IMR-90 (cell line): ENCODE results near the gene THEMIS2. TPM values are rescaled to one million over a fixed set of nuclear protein-coding genes. Genes with fewer than 3 reads are reported as not detected.
"Not testable (repeated sequence)": the region's sequence is repeated elsewhere in the genome, so short reads cannot be mapped to it uniquely, and the experiment has no call there.

Experiments
- ATAC-seq: fragments of 200-7000 bp; cut with Tn5 transposase; 2 replicates; pipeline ENCODE4 v1.9.1; 2020; ENCODE audit warnings: low read depth, mild to moderate bottlenecking, moderate library complexity
- BruUV-seq: library from RNA; stranded (reverse); fragments of 400-500 nt; replicated peaks from 2 replicates; lab custom pipeline; 2021; lab: Mats Ljungman, UMichigan
- CTCF ChIA-PET: fragments of 300-600 bp; formaldehyde crosslinking; extraction: SDS; loops from one replicate; lab custom pipeline; 2021; ENCODE audit warnings: antibody characterized with exemption; lab: Yijun Ruan, JAX
- POLR2A ChIA-PET: fragments of 300-600 bp; sonication (Branson Sonifier 250); formaldehyde crosslinking; loops from one replicate; lab custom pipeline; 2022; ENCODE audit warnings: antibody characterized with exemption; ENCODE audit not compliant: unreplicated experiment; lab: Charles Lee
- DNase-seq: peaks from one replicate; pipeline ENCODE4 v3.0.0; 2013
- H2AFZ ChIP-seq: replicated peaks from 2 replicates; pipeline ENCODE3; 2013; ENCODE audit warnings: low read length, mild to moderate bottlenecking; ENCODE audit not compliant: poor library complexity
- H2AK5ac ChIP-seq: 2 replicates; pipeline ENCODE4 v1.6.1; 2013; ENCODE audit warnings: low read depth, low read length, inconsistent platforms
- H2AK9ac ChIP-seq: replicated peaks from 2 replicates; pipeline ENCODE3; 2013; ENCODE audit warnings: mild to moderate bottlenecking, low read depth, low read length, moderate library complexity; ENCODE audit not compliant: poor library complexity
- H2BK120ac ChIP-seq: 2 replicates; pipeline ENCODE4 v1.6.1; 2013; ENCODE audit warnings: low read depth, low read length, inconsistent platforms
- H2BK15ac ChIP-seq: 3 replicates; pipeline ENCODE4 v1.6.1; 2013; ENCODE audit warnings: low read depth, low read length, inconsistent platforms
- H2BK20ac ChIP-seq: 2 replicates; pipeline ENCODE4 v1.6.1; 2013; ENCODE audit warnings: low read depth, mild to moderate bottlenecking, inconsistent platforms, low read length, moderate library complexity
- H2BK5ac ChIP-seq: 2 replicates; pipeline ENCODE4 v1.6.1; 2013; ENCODE audit warnings: mild to moderate bottlenecking, low read depth, low read length, inconsistent platforms; ENCODE audit not compliant: poor library complexity, severe bottlenecking
- H3K14ac ChIP-seq: replicated peaks from 2 replicates; pipeline ENCODE4 v1.6.1; 2013; ENCODE audit warnings: low read depth, low read length, inconsistent platforms
- H3K18ac ChIP-seq: 2 replicates; pipeline ENCODE4 v1.6.1; 2013; ENCODE audit warnings: low read depth, low read length, control low read depth
- H3K23ac ChIP-seq: 2 replicates; pipeline ENCODE4 v1.6.1; 2013; ENCODE audit warnings: low read depth, low read length, inconsistent platforms
- H3K27ac ChIP-seq: 2 replicates; pipeline ENCODE4 v1.5.1; 2013; ENCODE audit warnings: mild to moderate bottlenecking, control low read depth, low read length; ENCODE audit not compliant: insufficient read depth
- H3K27me3 ChIP-seq: 2 replicates; pipeline ENCODE4 v1.6.1; 2013; ENCODE audit warnings: low read length; ENCODE audit not compliant: control insufficient read depth, insufficient read depth
- H3K36me3 ChIP-seq: 2 replicates; pipeline ENCODE4 v1.6.1; 2013; ENCODE audit warnings: low read length, mixed read lengths; ENCODE audit not compliant: control insufficient read depth, insufficient read depth
- H3K4ac ChIP-seq: 2 replicates; pipeline ENCODE4 v1.6.1; 2013; ENCODE audit warnings: low read depth, low read length, inconsistent platforms
- H3K4me1 ChIP-seq: 2 replicates; pipeline ENCODE4 v1.6.1; 2013; ENCODE audit warnings: low read length, mixed read lengths; ENCODE audit not compliant: control insufficient read depth, insufficient read depth
- H3K4me2 ChIP-seq: 2 replicates; pipeline ENCODE4 v1.6.1; 2013; ENCODE audit warnings: low read depth, mild to moderate bottlenecking, control low read depth, low read length, moderate library complexity
- H3K4me3 ChIP-seq: 2 replicates; pipeline ENCODE4 v1.5.1; 2013; ENCODE audit warnings: low read depth, mild to moderate bottlenecking, control low read depth, low read length, moderate library complexity; ENCODE audit not compliant: insufficient read depth
- H3K56ac ChIP-seq: 2 replicates; pipeline ENCODE4 v1.6.1; 2013; ENCODE audit warnings: low read length, inconsistent platforms; ENCODE audit not compliant: insufficient read depth; ENCODE audit errors: extremely low read depth
- H3K79me1 ChIP-seq, 2 experiments: 2 replicates each; pipeline ENCODE4 v1.6.1; 2013; ENCODE audit warnings: low read length in 2 of 2, inconsistent platforms in 1 of 2, low read depth in 1 of 2
- H3K9ac ChIP-seq: 2 replicates; pipeline ENCODE4 v1.6.1; 2013; ENCODE audit warnings: low read depth, low read length, control low read depth
- H3K9me1 ChIP-seq: 2 replicates; pipeline ENCODE4 v1.6.1; 2013; ENCODE audit warnings: low read length, inconsistent platforms; ENCODE audit not compliant: insufficient read depth
- H3K9me3 ChIP-seq: 2 replicates; pipeline ENCODE4 v1.6.1; 2013; ENCODE audit warnings: low read length; ENCODE audit not compliant: control insufficient read depth, insufficient read depth
- H4K20me1 ChIP-seq: 2 replicates; pipeline ENCODE4 v1.6.1; 2013; ENCODE audit warnings: low read length, inconsistent platforms; ENCODE audit not compliant: insufficient read depth
- H4K5ac ChIP-seq: 2 replicates; pipeline ENCODE4 v1.6.1; 2013; ENCODE audit warnings: mild to moderate bottlenecking, low read depth, low read length, control low read depth
- H4K8ac ChIP-seq, 2 experiments: 2 replicates each; pipeline ENCODE4 v1.6.1; 2013; ENCODE audit warnings: low read depth in 2 of 2, low read length in 2 of 2, control low read depth in 1 of 2, inconsistent platforms in 1 of 2
- H4K91ac ChIP-seq: 2 replicates; pipeline ENCODE4 v1.6.1; 2013; ENCODE audit warnings: low read depth, low read length, inconsistent platforms; ENCODE audit not compliant: insufficient read depth
- CHD1 ChIP-seq: IDR thresholded peaks from 2 replicates; pipeline ENCODE4 v1.6.1; 2012; ENCODE audit warnings: low read depth, low read length, improper control_type of control experiment
- NFE2L2 ChIP-seq: fragments of 150-350 bp; IDR thresholded peaks from 2 replicates; pipeline ENCODE4 v1.6.1; 2016; ENCODE audit warnings: low read depth, mild to moderate bottlenecking, low read length
- WGBS, 2 experiments: methylation state at CpG; one replicate each; pipeline versions ENCODE4 v1.1.5 to v1.1.7; 2013; ENCODE audit warnings: missing lambda C conversion rate in 2 of 2; ENCODE audit not compliant: insufficient read length in 1 of 2; ENCODE audit errors: extremely low coverage in 2 of 2; 5-methylcytosine and 5-hydroxymethylcytosine counted together
- dilution Hi-C: fragments of 300-500 bp; cut with HindIII; formaldehyde crosslinking; loops from one replicate; pipeline ENCODE4 v1.14.3; 2018; ENCODE audit warnings: low sequenced_read_pairs; ENCODE audit not compliant: unreplicated experiment
- in situ Hi-C: fragments of 300-500 bp; cut with MboI; formaldehyde crosslinking; loops from 3 replicates; pipeline ENCODE4 v1.14.3; 2019; ENCODE audit warnings: low sequenced_read_pairs, inconsistent platforms, mixed read lengths
- intact Hi-C: fragments of 100-400 bp; cut with micrococcal nuclease; formaldehyde crosslinking; loops from 2 replicates; pipeline ENCODE4 v1.10.0; 2022
- polyA plus RNA-seq, 3 experiments: library from polyadenylated mRNA; depleted of rRNA; stranded (reverse); fragments of >200 nt; gene quantifications; 2 replicates each; pipeline ENCODE4 v1.2.3, GENCODE V29; 2012; ENCODE audit warnings: low replicate concordance in 1 of 3
- total RNA-seq: library from RNA; depleted of rRNA; stranded (reverse); fragments of >200 nt; gene quantifications from 2 replicates; pipeline ENCODE4 v1.2.3, GENCODE V29; 2012

THEMIS2 gene
- total and polyA plus RNA-seq, 2 of the 4 experiments (the other 2 are of a cell fraction): 4.5 to 5.0 TPM

DNA sequence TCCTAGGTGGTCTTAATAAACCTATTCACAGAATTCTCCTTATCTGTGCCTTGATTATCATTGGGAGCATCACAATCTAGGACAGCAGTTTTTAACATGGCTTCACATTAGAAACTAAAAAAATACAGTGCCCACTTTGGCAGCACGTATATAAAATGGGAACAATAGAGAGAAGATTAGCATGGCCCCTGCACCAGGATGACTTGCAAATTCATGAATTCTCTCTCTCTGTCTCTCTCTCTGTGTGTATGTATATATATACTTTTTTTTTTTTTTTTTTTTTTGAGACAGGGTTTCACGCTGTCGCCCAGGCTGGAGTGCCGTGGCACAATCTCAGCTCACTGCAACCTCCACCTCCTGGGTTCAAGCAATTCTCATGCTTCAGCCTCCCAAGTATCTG lies 47.9 kb upstream of the THEMIS2 start:
- H3K18ac ChIP-seq: no peak overlapping the region
- intact Hi-C loops: no loop called here
- no peak for DNase-seq
- no peak overlapping the region for H3K56ac ChIP-seq
- TF ChIP-seq NFE2L2: peak; percentile 22; the same call in 1 of the 2 replicates
- no peak for TF ChIP-seq CHD1
- CTCF ChIA-PET: no interaction called here
- H4K91ac ChIP-seq: no peak overlapping the region
- no peak overlapping the region for H3K27ac ChIP-seq
- H3K14ac ChIP-seq: no peak overlapping the region
- H3K4me2 ChIP-seq: no peak overlapping the region
- no CpG with 5 or more reads among the region's 4 CpGs for WGBS, 2 experiments
- H2AFZ ChIP-seq: no peak overlapping the region
- no peak overlapping the region for H2BK15ac ChIP-seq
- H4K20me1 ChIP-seq: no peaks in the 10 kb centered on the region
- ATAC-seq: no peak
- H3K4me3 ChIP-seq: no peak overlapping the region
- H3K36me3 ChIP-seq: peaks cover 13% of the 10 kb centered on the region
- no peak overlapping the region for H2AK5ac ChIP-seq
- H3K9me3 ChIP-seq: no peaks in the 10 kb centered on the region
- H3K23ac ChIP-seq: no peak overlapping the region
- no peak overlapping the region for H2BK120ac ChIP-seq
- H3K27me3 ChIP-seq: no peaks in the 10 kb centered on the region
- H2BK5ac ChIP-seq: no peak overlapping the region
- no peak overlapping the region for H2BK20ac ChIP-seq
- in situ Hi-C loops: no loop called here
- H3K9ac ChIP-seq: no peak overlapping the region
- no peak overlapping the region for H2AK9ac ChIP-seq
- H3K9me1 ChIP-seq: no peaks in the 10 kb centered on the region
- no peak overlapping the region for H4K8ac ChIP-seq
- H4K5ac ChIP-seq: no peak overlapping the region
- dilution Hi-C loops: no loop called here
- no TSS peak for BruUV-seq
- POLR2A ChIA-PET: no interaction called here
- peaks cover 6% of the 10 kb centered on the region for H3K4me1 ChIP-seq
- H3K79me1 ChIP-seq: peaks cover 0 to 4% of the 10 kb centered on the region in 2 experiments; a peak in 1 of 4 replicates
- no peak overlapping the region for H3K4ac ChIP-seq

- no CpG with 5 or more reads among the region's 4 CpGs for WGBS, 2 experiments
- ATAC-seq, H2BK20ac ChIP-seq, H3K23ac ChIP-seq, H3K9ac ChIP-seq, H2AFZ ChIP-seq, BruUV-seq, H3K4me3 ChIP-seq, H2BK5ac ChIP-seq, H4K91ac ChIP-seq, H3K9me1 ChIP-seq, H2BK15ac ChIP-seq, H3K4me1 ChIP-seq, H3K4me2 ChIP-seq, POLR2A ChIA-PET, H4K20me1 ChIP-seq, H3K14ac ChIP-seq, DNase-seq, H2BK120ac ChIP-seq, H3K56ac ChIP-seq, H3K27ac ChIP-seq, CTCF ChIA-PET, H3K18ac ChIP-seq, H3K9me3 ChIP-seq, in situ Hi-C loops, H2AK9ac ChIP-seq, H3K27me3 ChIP-seq, intact Hi-C loops, H3K36me3 ChIP-seq, dilution Hi-C loops: not testable (repeated sequence)
- Histone ChIP-seq H4K5ac (peak overlapping the region; percentile 30; the same call in 1 of the 2 replicates), H2AK5ac (peak overlapping the region; percentile 47; the same call in 1 of the 2 replicates), H3K4ac (peak overlapping the region; percentile 1; the same call in 1 of the 2 replicates), H4K8ac (peak overlapping the region; percentile 79 to 97; a peak in 3 of 4 replicates), H3K79me1 (peaks cover 21 to 33% of the 10 kb centered on the region in 2 experiments)
Observed at GRCh38 chr1:27829339-27829960, 42.9 kb upstream of the THEMIS2 start.
